Measurements from ENCODE around the gene MORN2. TPM values are rescaled to one million over a fixed set of nuclear protein-coding genes. Genes with fewer than 3 reads are reported as not detected.

The MORN2 gene
- total and polyA plus RNA-seq, 2 donors, result 10.8 to 26.8 TPM

- 58% methylated on average over 2 of the region's 2 CpGs for WGBS
These were observed 54.8 kb downstream of the MORN2 start for GRCh38 chr2:38930600-38930999.

More at GRCh38 chr2:38930600-38930999, 54.8 kb downstream of the MORN2 start:
- Histone ChIP-seq H3K4me1 (ENCODE audit: control insufficient read depth in 2 of 2, insufficient read depth in 2 of 2, low read length in 2 of 2) (no peaks in the 10 kb centered on the region), H3K9me3 (ENCODE audit: control insufficient read depth in 2 of 2, insufficient read depth in 1 of 2, low read length in 1 of 2) (no peaks in the 10 kb centered on the region), H3K27ac (ENCODE audit: low read depth in 1 of 2, low read length in 1 of 2) (no peak overlapping the region), H3K36me3 (ENCODE audit: control insufficient read depth in 2 of 2, insufficient read depth in 2 of 2, low read length in 1 of 2) (no peaks in the 10 kb centered on the region), H3K27me3 (ENCODE audit: control insufficient read depth in 2 of 2, insufficient read depth in 1 of 2, low read length in 1 of 2) (no peaks in the 10 kb centered on the region), H3K4me3 (ENCODE audit: low read length in 2 of 2) (no peak overlapping the region)
- DNase-seq (ENCODE audit: low read depth in 6 of 9, low spot score in 9 of 9), result no peak

Other genes with a start within 250 kb of the MORN2 start
- gene GALM, start 209.9 kb upstream of the MORN2 start, total RNA-seq, result 12.0 TPM
- gene GALM, start 209.9 kb upstream of the MORN2 start, polyA plus RNA-seq, result 10.0 TPM
- 204 TPM for gene SRSF7, start 124.6 kb upstream of the MORN2 start, total RNA-seq
- 244 TPM for gene SRSF7, start 124.6 kb upstream of the MORN2 start, polyA plus RNA-seq
- 18.2 TPM for gene GEMIN6, start 97.8 kb upstream of the MORN2 start, total RNA-seq
- gene GEMIN6, start 97.8 kb upstream of the MORN2 start, polyA plus RNA-seq, result 13.0 TPM
- 13.8 TPM for gene DHX57, start within 50 bp of the MORN2 start, total RNA-seq
- gene DHX57, start within 50 bp of the MORN2 start, polyA plus RNA-seq, result 14.0 TPM
- 0.33 TPM for gene ARHGEF33, start 13.9 kb downstream of the MORN2 start, total RNA-seq
- 0.55 TPM for gene ARHGEF33, start 13.9 kb downstream of the MORN2 start, polyA plus RNA-seq
- 12.5 TPM for gene SOS1, start 245.1 kb downstream of the MORN2 start, total RNA-seq
- gene SOS1, start 245.1 kb downstream of the MORN2 start, polyA plus RNA-seq, result 10.4 TPM

All from thymus (tissue), 11 donors.